A549 (cell line): ENCODE measurements around the gene TSPAN3. TPM values are rescaled to one million over a fixed set of nuclear protein-coding genes. Genes with fewer than 3 reads are reported as not detected.

Source experiments
- ATAC-seq, 2 experiments: fragments of 200-7000 bp in 1 of 2; fragments of >200 bp in 1 of 2; cut with Nextera tagmentation in 1 of 2; cut with Tn5 transposase in 1 of 2; 3 replicates each; pipeline versions ENCODE4 v1.8.0 to v1.9.1; 2018 to 2020; ENCODE audit warnings: mild to moderate bottlenecking in 1 of 2, moderate library complexity in 1 of 2
- CTCF ChIA-PET: fragments of 300-600 bp; sonication (Branson Sonifier 250); formaldehyde crosslinking; extraction: SDS; loops from one replicate; lab custom pipeline; 2021; ENCODE audit warnings: antibody characterized with exemption, inconsistent platforms; lab: Yijun Ruan, JAX
- POLR2A ChIA-PET: fragments of 350-600 bp; formaldehyde crosslinking; extraction: SDS; loops from one replicate; lab custom pipeline; 2021; ENCODE audit warnings: antibody characterized with exemption, inconsistent platforms; lab: Yijun Ruan, JAX
- DNase-seq, 2 experiments: peaks; one replicate each; pipeline versions ENCODE4 v3.0.0 to v3.0.0-alpha.2; 2011 to 2016; ENCODE audit warnings: low read depth in 1 of 2, low spot score in 1 of 2
- FAIRE-seq: peaks from 2 replicates; lab custom pipeline; 2011; peaks lifted over from hg19 to GRCh38; lab: Jason Lieb, UNC
- H3K27ac ChIP-seq, 2 experiments: fragments of >200 bp; sonication (Bioruptor Twin); formaldehyde crosslinking; 3 replicates each; pipeline ENCODE4 v1.5.1; 2016 to 2017
- H3K4me1 ChIP-seq: fragments of >200 bp; sonication (Bioruptor Twin); formaldehyde crosslinking; 3 replicates; pipeline ENCODE4 v1.6.1; 2016
- H3K4me2 ChIP-seq: fragments of >200 bp; sonication (Bioruptor Twin); formaldehyde crosslinking; 3 replicates; pipeline ENCODE4 v1.6.1; 2016
- H3K4me3 ChIP-seq: fragments of >200 bp; sonication (Bioruptor Twin); formaldehyde crosslinking; 3 replicates; pipeline ENCODE4 v1.5.1; 2016
- H3K9me3 ChIP-seq: fragments of >200 bp; sonication (Bioruptor Twin); formaldehyde crosslinking; 3 replicates; pipeline ENCODE4 v1.6.1; 2016
- HOXA7 ChIP-seq: fragments of 250-450 bp; sonication (Bioruptor Pico); IDR thresholded peaks from 2 replicates; pipeline ENCODE4 v1.5.0; 2020; ENCODE audit warnings: mild to moderate bottlenecking, moderate library complexity
- KDM5A ChIP-seq: fragments of 200-600 bp; sonication (generic); IDR thresholded peaks from 2 replicates; pipeline ENCODE4 v1.6.1; 2016; ENCODE audit warnings: antibody characterized with exemption, mild to moderate bottlenecking
- MAZ ChIP-seq: fragments of 150-350 bp; IDR thresholded peaks from 2 replicates; pipeline ENCODE4 v1.6.1; 2014; ENCODE audit warnings: antibody characterized with exemption, low read depth, low read length, borderline replicate concordance
- MYC ChIP-seq: IDR thresholded peaks from 2 replicates; pipeline ENCODE4 v1.6.1; 2012; ENCODE audit warnings: mild to moderate bottlenecking, inconsistent platforms, low read length, improper control_type of control experiment, borderline replicate concordance
- NR3C1 ChIP-seq: fragments of >200 bp; sonication (Bioruptor Twin); formaldehyde crosslinking; IDR thresholded peaks from 3 replicates; pipeline ENCODE4 v1.6.1; 2017
- RAD21 ChIP-seq, 2 experiments: fragments of >200 bp in 1 of 2; sonication (Bioruptor Twin) in 1 of 2; formaldehyde crosslinking in 1 of 2; IDR thresholded peaks in 1 of 2; conservative IDR thresholded peaks in 1 of 2; 2 replicates in 1 of 2; 3 replicates in 1 of 2; pipeline ENCODE4 v1.6.1; 2012 to 2018; ENCODE audit warnings: inconsistent platforms in 1 of 2
- RARB ChIP-seq: fragments of 250-450 bp; sonication (Bioruptor Pico); IDR thresholded peaks from 2 replicates; pipeline ENCODE4 v1.8.0; 2021; ENCODE audit warnings: mild to moderate bottlenecking, moderate library complexity
- RCOR1 ChIP-seq: fragments of 150-350 bp; IDR thresholded peaks from 2 replicates; pipeline ENCODE4 v1.6.1; 2014; ENCODE audit warnings: antibody characterized with exemption, low read length, low read depth
- SREBF2 ChIP-seq: fragments of 450-650 bp; IDR thresholded peaks from 2 replicates; pipeline ENCODE4 v1.6.1; 2014; ENCODE audit warnings: mild to moderate bottlenecking, moderate library complexity
- TFCP2L1 ChIP-seq: fragments of 250-450 bp; sonication (Bioruptor Pico); IDR thresholded peaks from 2 replicates; pipeline ENCODE4 v1.5.0; 2021; ENCODE audit warnings: mild to moderate bottlenecking
- TP53 ChIP-seq: fragments of 250-450 bp; sonication (Bioruptor Pico); IDR thresholded peaks from 2 replicates; pipeline ENCODE4 v1.5.0; 2021; ENCODE audit warnings: mild to moderate bottlenecking, moderate library complexity
- WGBS: methylation state at CpG from one replicate; pipeline ENCODE4 v1.1.6; 2017; ENCODE audit errors: missing lambda C conversion rate; 5-methylcytosine and 5-hydroxymethylcytosine counted together
- polyA plus RNA-seq, 4 experiments: library from polyadenylated mRNA; depleted of rRNA in 3 of 4; stranded (reverse); fragments of >200 nt; fragmentation: RNase III in 1 of 4; extraction: RNeasy Plus Mini Kit Qiagen cat#74134 plus additional on column Dnase treatment in 1 of 4; gene quantifications; 2 replicates in 3 of 4; 3 replicates in 1 of 4; pipeline ENCODE4 v1.2.3, GENCODE V29; 2011 to 2017
- TF ChIP-seq, protein P1 (sequence below): fragments of 200-600 bp; sonication (generic); IDR thresholded peaks from 2 replicates; pipeline ENCODE4 v1.6.1; 2016; ENCODE audit warnings: antibody characterized with exemption, mild to moderate bottlenecking, moderate library complexity
- TF ChIP-seq, protein P2 (sequence below): fragments of 150-350 bp; IDR thresholded peaks from 2 replicates; pipeline ENCODE4 v1.6.1; 2014; ENCODE audit warnings: low read depth, mild to moderate bottlenecking, low read length
- TF ChIP-seq, protein P3 (sequence below): fragments of 250-450 bp; sonication (Bioruptor Pico); IDR thresholded peaks from 2 replicates; pipeline ENCODE4 v1.5.0; 2021; ENCODE audit warnings: mild to moderate bottlenecking, moderate library complexity, borderline replicate concordance
- TF ChIP-seq, protein P4 (sequence below): fragments of 250-450 bp; sonication (Bioruptor Pico); IDR thresholded peaks from 2 replicates; pipeline ENCODE4 v1.5.0; 2020; ENCODE audit warnings: low read depth, mild to moderate bottlenecking, moderate library complexity
- TF ChIP-seq, protein P5 (sequence below): fragments of >200 bp; sonication (Bioruptor Twin); formaldehyde crosslinking; IDR thresholded peaks from 2 replicates; pipeline ENCODE4 v1.6.1; 2016

TSPAN3 gene
- polyA plus RNA-seq, 2 of the 4 experiments (the other 2 are of a cell fraction), result 362 to 636 TPM

DNA sequence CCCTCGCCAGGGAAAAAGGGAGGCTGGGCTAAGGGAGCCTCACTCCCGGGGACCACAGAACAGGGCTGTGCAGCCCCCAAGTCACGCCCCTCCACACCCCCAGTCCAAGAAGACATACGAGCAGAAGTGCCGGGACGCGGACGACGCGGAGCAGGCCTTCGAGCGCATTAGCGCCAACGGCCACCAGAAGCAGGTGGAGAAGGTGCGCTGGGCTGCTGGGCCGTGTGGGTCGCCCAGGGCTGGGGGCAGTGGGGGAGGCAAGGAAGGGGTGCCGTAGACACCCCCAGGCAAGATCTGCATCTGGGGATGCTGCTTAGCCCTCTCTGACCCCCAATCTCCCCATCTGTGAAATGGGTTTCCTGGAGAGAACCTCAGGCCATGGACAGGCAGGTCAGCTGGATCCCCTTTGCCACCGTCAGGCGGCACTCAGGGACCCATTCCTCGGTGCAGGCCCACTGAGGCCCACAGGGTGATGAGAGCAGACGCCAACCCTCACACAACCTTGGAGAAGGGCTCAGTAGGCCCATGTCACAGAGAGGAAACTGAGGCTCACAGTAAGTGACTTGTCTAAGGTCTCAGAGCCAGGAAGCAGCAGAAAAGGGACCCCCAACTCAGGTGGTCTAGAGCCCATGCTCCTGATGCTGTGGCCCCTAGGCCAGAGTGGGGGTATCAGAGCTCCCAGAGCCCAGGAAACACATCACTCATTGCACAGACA, 42.3 kb downstream of the TSPAN3 start:
- H3K4me3 ChIP-seq, result no peak overlapping the region
- FAIRE-seq, result no peak
- H3K4me2 ChIP-seq, result peak overlapping the region; percentile 41
- H3K9me3 ChIP-seq, result no peaks in the 10 kb centered on the region
- ChIA-PET CTCF (interaction anchor here (0.9 to 1.4 kb wide), 2 partner anchors 9 to 514 kb away, joined by 3 read pairs; no protein-coding TSS in a partner anchor), POLR2A (no interaction called here)
- WGBS, result 84% methylated on average over 22 of the region's 22 CpGs
- ATAC-seq, result no peak
- no peaks in the 10 kb centered on the region for H3K4me1 ChIP-seq
- no peak for TF ChIP-seq RCOR1
- no peak for TF ChIP-seq SREBF2
- TF ChIP-seq MAZ, result no peak
- TF ChIP-seq, protein P1, sequence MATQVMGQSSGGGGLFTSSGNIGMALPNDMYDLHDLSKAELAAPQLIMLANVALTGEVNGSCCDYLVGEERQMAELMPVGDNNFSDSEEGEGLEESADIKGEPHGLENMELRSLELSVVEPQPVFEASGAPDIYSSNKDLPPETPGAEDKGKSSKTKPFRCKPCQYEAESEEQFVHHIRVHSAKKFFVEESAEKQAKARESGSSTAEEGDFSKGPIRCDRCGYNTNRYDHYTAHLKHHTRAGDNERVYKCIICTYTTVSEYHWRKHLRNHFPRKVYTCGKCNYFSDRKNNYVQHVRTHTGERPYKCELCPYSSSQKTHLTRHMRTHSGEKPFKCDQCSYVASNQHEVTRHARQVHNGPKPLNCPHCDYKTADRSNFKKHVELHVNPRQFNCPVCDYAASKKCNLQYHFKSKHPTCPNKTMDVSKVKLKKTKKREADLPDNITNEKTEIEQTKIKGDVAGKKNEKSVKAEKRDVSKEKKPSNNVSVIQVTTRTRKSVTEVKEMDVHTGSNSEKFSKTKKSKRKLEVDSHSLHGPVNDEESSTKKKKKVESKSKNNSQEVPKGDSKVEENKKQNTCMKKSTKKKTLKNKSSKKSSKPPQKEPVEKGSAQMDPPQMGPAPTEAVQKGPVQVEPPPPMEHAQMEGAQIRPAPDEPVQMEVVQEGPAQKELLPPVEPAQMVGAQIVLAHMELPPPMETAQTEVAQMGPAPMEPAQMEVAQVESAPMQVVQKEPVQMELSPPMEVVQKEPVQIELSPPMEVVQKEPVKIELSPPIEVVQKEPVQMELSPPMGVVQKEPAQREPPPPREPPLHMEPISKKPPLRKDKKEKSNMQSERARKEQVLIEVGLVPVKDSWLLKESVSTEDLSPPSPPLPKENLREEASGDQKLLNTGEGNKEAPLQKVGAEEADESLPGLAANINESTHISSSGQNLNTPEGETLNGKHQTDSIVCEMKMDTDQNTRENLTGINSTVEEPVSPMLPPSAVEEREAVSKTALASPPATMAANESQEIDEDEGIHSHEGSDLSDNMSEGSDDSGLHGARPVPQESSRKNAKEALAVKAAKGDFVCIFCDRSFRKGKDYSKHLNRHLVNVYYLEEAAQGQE, result no peak
- TF ChIP-seq, protein P2, sequence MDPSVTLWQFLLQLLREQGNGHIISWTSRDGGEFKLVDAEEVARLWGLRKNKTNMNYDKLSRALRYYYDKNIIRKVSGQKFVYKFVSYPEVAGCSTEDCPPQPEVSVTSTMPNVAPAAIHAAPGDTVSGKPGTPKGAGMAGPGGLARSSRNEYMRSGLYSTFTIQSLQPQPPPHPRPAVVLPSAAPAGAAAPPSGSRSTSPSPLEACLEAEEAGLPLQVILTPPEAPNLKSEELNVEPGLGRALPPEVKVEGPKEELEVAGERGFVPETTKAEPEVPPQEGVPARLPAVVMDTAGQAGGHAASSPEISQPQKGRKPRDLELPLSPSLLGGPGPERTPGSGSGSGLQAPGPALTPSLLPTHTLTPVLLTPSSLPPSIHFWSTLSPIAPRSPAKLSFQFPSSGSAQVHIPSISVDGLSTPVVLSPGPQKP, result no peak
- H3K27ac ChIP-seq, result no peak overlapping the region
- DNase-seq, result no peak

DNA sequence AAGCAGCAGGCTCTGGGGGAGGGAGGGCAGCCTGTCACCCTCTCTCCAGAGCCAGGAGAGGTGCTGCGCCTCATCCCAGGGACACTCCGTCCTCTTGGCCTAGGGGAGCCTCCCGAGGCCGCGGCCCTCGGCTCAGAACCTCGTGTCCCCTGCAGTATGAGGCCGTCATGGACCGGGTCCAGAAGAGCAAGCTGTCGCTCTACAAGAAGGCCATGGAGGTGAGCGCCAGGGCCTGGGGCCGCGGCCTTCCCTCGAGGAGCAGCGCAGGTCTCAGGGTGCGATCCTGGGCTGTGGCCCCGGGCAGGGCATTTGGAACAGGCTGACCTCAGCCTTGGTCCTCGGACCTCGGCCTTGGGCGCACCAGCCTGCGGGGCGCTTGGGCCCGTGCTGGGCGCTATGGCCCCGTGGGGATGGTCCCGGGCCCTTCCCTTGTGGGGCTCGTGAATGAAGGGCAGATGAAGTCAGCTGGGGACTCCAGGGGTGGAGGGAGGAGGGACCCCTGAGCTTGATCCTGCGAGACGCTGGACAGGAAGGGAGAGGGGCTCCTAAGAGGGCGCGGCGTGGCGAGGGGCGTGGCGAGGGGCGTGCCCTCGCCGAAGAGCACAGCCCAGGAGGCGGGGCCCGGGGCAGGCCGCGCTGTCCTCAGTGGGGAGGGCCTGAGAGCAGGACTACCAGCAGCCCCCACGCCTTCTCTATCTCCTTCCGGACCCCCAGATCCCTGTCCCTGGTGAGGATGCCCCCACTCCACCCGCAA, 43.0 kb downstream of the TSPAN3 start:
- no peak overlapping the region for H3K27ac ChIP-seq
- CTCF ChIA-PET, result interaction anchor here (0.7 to 6.6 kb wide), 4 partner anchors 19 to 605 kb away, joined by 3 to 50 read pairs (median 4); no protein-coding TSS in a partner anchor
- H3K4me3 ChIP-seq, result no peak overlapping the region
- H3K9me3 ChIP-seq, result no peaks in the 10 kb centered on the region
- ATAC-seq (peak in 1 of 2 experiments; percentile 30; a peak in 3 of 6 replicates), FAIRE-seq (no peak), DNase-seq (no peak)
- H3K4me1 ChIP-seq, result no peaks in the 10 kb centered on the region
- TF ChIP-seq KDM5A, result no peak
- TF ChIP-seq, protein P3, sequence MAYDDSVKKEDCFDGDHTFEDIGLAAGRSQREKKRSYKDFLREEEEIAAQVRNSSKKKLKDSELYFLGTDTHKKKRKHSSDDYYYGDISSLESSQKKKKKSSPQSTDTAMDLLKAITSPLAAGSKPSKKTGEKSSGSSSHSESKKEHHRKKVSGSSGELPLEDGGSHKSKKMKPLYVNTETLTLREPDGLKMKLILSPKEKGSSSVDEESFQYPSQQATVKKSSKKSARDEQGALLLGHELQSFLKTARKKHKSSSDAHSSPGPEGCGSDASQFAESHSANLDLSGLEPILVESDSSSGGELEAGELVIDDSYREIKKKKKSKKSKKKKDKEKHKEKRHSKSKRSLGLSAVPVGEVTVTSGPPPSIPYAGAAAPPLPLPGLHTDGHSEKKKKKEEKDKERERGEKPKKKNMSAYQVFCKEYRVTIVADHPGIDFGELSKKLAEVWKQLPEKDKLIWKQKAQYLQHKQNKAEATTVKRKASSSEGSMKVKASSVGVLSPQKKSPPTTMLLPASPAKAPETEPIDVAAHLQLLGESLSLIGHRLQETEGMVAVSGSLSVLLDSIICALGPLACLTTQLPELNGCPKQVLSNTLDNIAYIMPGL (CRISPR knock-in tag), result no peak
- no peak for TF ChIP-seq HOXA7 (CRISPR knock-in tag)
- no peak for TF ChIP-seq RARB (CRISPR knock-in tag)
- TF ChIP-seq MYC, result no peak
- no peak for TF ChIP-seq TP53 (CRISPR knock-in tag)
- TF ChIP-seq, protein P4, sequence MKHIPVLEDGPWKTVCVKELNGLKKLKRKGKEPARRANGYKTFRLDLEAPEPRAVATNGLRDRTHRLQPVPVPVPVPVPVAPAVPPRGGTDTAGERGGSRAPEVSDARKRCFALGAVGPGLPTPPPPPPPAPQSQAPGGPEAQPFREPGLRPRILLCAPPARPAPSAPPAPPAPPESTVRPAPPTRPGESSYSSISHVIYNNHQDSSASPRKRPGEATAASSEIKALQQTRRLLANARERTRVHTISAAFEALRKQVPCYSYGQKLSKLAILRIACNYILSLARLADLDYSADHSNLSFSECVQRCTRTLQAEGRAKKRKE (CRISPR knock-in tag), result no peak
- no peak for TF ChIP-seq NR3C1
- no peak for TF ChIP-seq RAD21 (conservative IDR thresholded peaks at IDR 0.05 in 1 of 2, IDR thresholded peaks at IDR 0.05 in 1 of 2)
- TF ChIP-seq, protein P5, sequence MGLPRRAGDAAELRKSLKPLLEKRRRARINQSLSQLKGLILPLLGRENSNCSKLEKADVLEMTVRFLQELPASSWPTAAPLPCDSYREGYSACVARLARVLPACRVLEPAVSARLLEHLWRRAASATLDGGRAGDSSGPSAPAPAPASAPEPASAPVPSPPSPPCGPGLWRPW, result no peak
- no peak for TF ChIP-seq TFCP2L1
- WGBS, result 61% methylated on average over 32 of the region's 45 CpGs
- POLR2A ChIA-PET, result no interaction called here
- peak overlapping the region; percentile 41 for H3K4me2 ChIP-seq
